Neural progenitor cell (in vitro differentiated cells): Measurements from ENCODE around the gene C22orf31. TPM values are rescaled to one million over a fixed set of nuclear protein-coding genes. Genes with fewer than 3 reads are reported as not detected.

Source experiments
- DNase-seq: peaks from one replicate; pipeline ENCODE4 v3.0.0-alpha.2; 2016; ENCODE audit warnings: low spot score
- H2AFZ ChIP-seq: fragments of 200-600 bp; sonication (generic); replicated peaks from 2 replicates; pipeline ENCODE4 v1.6.1; 2016; ENCODE audit warnings: antibody characterized with exemption
- H3F3A ChIP-seq: fragments of 200-600 bp; sonication (generic); 2 replicates; pipeline ENCODE4 v1.6.1; 2016; ENCODE audit warnings: antibody characterized with exemption, low read depth
- H3K27ac ChIP-seq: fragments of 200-600 bp; sonication (generic); 2 replicates; pipeline ENCODE4 v1.5.1; 2016; ENCODE audit warnings: mild to moderate bottlenecking
- H3K27me3 ChIP-seq: fragments of 200-600 bp; sonication (generic); 2 replicates; pipeline ENCODE4 v1.6.1; 2016; ENCODE audit warnings: mild to moderate bottlenecking, moderate library complexity
- H3K36me3 ChIP-seq: fragments of 200-600 bp; sonication (generic); 2 replicates; pipeline ENCODE4 v1.5.1; 2016
- H3K4me1 ChIP-seq: fragments of 200-600 bp; sonication (generic); 2 replicates; pipeline ENCODE4 v1.6.1; 2016; ENCODE audit warnings: mixed run types
- H3K4me2 ChIP-seq: fragments of 200-600 bp; sonication (generic); 2 replicates; pipeline ENCODE4 v1.6.1; 2016
- H3K4me3 ChIP-seq: fragments of 200-600 bp; sonication (generic); 2 replicates; pipeline ENCODE4 v1.5.1; 2016
- H3K79me2 ChIP-seq: fragments of 200-600 bp; sonication (generic); 2 replicates; pipeline ENCODE4 v1.6.1; 2016; ENCODE audit warnings: low read depth
- H3K9ac ChIP-seq: fragments of 200-600 bp; sonication (generic); 2 replicates; pipeline ENCODE4 v1.6.1; 2016
- H3K9me3 ChIP-seq: fragments of 200-600 bp; sonication (generic); 2 replicates; pipeline ENCODE4 v1.5.1; 2016; ENCODE audit warnings: low read depth
- H4K20me1 ChIP-seq: fragments of 200-600 bp; sonication (generic); 2 replicates; pipeline ENCODE4 v1.6.1; 2016; ENCODE audit warnings: low read depth
- H3K27ac Mint-ChIP-seq: 3 replicates; pipeline ENCODE4 v1.8.0; 2021; ENCODE audit warnings: mixed read lengths
- H3K27me3 Mint-ChIP-seq: 2 replicates; pipeline ENCODE4 v1.8.0; 2022; ENCODE audit warnings: low read depth, mild to moderate bottlenecking, inconsistent platforms, moderate library complexity, mixed read lengths; ENCODE audit not compliant: insufficient read depth
- H3K36me3 Mint-ChIP-seq: 3 replicates; pipeline ENCODE4 v1.8.0; 2021; ENCODE audit warnings: mixed read lengths
- H3K4me1 Mint-ChIP-seq: 3 replicates; pipeline ENCODE4 v1.8.0; 2021; ENCODE audit warnings: mixed read lengths
- H3K4me3 Mint-ChIP-seq: 3 replicates; pipeline ENCODE4 v1.8.0; 2021; ENCODE audit warnings: mild to moderate bottlenecking, moderate library complexity, mixed read lengths
- H3K9me3 Mint-ChIP-seq: 3 replicates; pipeline ENCODE4 v1.8.0; 2020; ENCODE audit warnings: mixed read lengths
- EZH2 ChIP-seq: fragments of 200-600 bp; sonication (generic); IDR thresholded peaks from 2 replicates; pipeline ENCODE4 v1.6.1; 2017; ENCODE audit warnings: antibody characterized with exemption, mild to moderate bottlenecking, moderate library complexity
- EZH2phosphoT487 ChIP-seq: fragments of 200-600 bp; sonication (generic); IDR thresholded peaks from 2 replicates; pipeline ENCODE4 v1.6.1; 2017; ENCODE audit warnings: antibody characterized with exemption
- total RNA-seq: library from RNA; depleted of rRNA; stranded (reverse); fragments of >200 nt; gene quantifications from 2 replicates; pipeline ENCODE4 v1.2.3, GENCODE V29; 2015; ENCODE audit warnings: low replicate concordance
- TF ChIP-seq, protein P1 (sequence below): fragments of 200-600 bp; sonication (generic); IDR thresholded peaks from 2 replicates; pipeline ENCODE4 v1.5.1; 2017; ENCODE audit warnings: antibody characterized with exemption, mild to moderate bottlenecking

Gene C22orf31
- total RNA-seq, 1 donor from 2014 or later = not detected

DNA sequence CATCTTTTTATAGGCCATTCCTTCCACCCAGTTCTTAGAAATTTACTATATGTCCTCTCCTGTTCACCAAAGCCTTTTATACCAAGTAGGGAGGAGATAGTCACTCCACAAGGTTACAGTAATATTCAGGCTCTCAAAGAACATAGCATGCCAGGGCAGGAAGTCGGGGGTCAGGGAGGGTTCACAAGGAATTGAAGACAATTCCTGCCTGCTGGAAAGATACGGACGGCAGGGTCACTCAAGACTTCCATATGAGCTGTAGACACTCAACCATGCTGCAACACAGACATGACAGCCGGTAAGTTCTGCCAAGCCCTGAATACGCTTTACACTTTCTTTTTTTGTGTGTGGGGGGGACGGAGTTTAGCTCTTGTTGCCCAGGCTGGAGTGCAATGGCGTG is 700 bp downstream of the C22orf31 start:
- no peak overlapping the region for H3K9ac ChIP-seq
- Mint-ChIP-seq H3K9me3 (no peaks in the 10 kb centered on the region), H3K4me3 (no peak overlapping the region), H3K27me3 (peaks cover 14% of the 10 kb centered on the region), H3K36me3 (peaks cover 5% of the 10 kb centered on the region), H3K4me1 (peaks cover 43% of the 10 kb centered on the region), H3K27ac (peak overlapping the region; percentile 29)
- H4K20me1 ChIP-seq = no peaks in the 10 kb centered on the region
- H2AFZ ChIP-seq = no peak overlapping the region
- H3K27ac ChIP-seq = no peak overlapping the region
- peaks cover 6% of the 10 kb centered on the region for H3K4me1 ChIP-seq
- DNase-seq = no peak
- H3K36me3 ChIP-seq = no peaks in the 10 kb centered on the region
- H3K27me3 ChIP-seq = no peaks in the 10 kb centered on the region
- H3F3A ChIP-seq = peaks cover 4% of the 10 kb centered on the region
- no peaks in the 10 kb centered on the region for H3K9me3 ChIP-seq
- no peak overlapping the region for H3K4me2 ChIP-seq
- H3K79me2 ChIP-seq = no peaks in the 10 kb centered on the region
- H3K4me3 ChIP-seq = no peak overlapping the region
- TF ChIP-seq EZH2phosphoT487 (no peak), EZH2 (no peak)
- TF ChIP-seq, protein P1, sequence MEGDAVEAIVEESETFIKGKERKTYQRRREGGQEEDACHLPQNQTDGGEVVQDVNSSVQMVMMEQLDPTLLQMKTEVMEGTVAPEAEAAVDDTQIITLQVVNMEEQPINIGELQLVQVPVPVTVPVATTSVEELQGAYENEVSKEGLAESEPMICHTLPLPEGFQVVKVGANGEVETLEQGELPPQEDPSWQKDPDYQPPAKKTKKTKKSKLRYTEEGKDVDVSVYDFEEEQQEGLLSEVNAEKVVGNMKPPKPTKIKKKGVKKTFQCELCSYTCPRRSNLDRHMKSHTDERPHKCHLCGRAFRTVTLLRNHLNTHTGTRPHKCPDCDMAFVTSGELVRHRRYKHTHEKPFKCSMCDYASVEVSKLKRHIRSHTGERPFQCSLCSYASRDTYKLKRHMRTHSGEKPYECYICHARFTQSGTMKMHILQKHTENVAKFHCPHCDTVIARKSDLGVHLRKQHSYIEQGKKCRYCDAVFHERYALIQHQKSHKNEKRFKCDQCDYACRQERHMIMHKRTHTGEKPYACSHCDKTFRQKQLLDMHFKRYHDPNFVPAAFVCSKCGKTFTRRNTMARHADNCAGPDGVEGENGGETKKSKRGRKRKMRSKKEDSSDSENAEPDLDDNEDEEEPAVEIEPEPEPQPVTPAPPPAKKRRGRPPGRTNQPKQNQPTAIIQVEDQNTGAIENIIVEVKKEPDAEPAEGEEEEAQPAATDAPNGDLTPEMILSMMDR = no peak

DNA sequence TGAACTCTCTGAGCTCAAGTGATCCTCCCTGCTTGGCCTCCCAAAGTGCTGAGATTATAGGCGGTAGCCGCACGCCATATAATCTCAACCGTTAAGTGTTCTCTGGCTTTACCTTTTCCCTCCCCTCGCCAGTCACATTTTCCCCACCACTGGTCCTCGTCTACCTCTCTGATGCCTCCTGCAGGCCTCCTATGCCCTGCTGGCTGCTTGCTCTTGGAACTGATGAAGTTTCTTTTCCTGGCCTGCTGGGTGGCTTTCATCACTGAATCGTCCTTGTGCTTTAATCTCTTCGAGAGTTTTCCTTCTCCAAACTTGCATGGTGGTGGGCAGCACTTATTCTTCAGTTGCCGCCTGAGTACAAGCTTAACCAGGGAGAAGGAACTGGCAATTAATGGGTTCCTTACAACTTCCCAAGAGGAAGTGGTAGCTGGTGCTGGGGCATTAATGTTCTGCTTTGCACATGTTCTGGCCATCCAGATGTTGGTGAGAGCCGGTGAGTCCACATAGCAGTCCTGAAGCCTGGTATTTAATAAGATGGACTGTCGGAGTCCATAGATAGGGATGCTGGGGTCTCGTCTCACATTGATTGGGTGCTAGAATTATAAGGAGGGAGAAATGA is 1.3 kb downstream of the C22orf31 start:
- H3K27me3 Mint-ChIP-seq = peaks cover 14% of the 10 kb centered on the region
- no peaks in the 10 kb centered on the region for H3K9me3 ChIP-seq
- TF ChIP-seq, protein P1 = peak; percentile 14
- no peak for TF ChIP-seq EZH2phosphoT487

DNA sequence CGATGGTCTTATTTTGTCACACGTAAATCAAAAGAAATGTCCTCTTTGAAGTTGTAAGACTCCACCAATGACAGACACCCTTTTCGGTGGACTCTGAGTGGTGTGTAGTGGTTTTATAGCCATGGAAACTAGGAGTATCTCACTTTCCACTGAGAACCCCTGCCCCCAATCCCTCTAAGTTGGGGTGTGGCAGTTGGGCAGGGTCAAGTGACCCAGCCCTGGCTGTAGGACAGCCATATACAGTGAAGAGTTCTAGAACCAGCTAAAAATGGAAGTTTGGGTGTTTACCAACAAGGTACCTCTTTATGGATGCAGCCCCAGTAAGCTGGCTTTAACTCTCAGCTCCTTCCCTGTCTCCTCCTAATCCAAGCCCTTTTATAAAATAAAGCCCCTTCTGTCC is 5.2 kb downstream of the C22orf31 start:
- H3K4me1 Mint-ChIP-seq = peaks cover 64% of the 10 kb centered on the region
- no peaks in the 10 kb centered on the region for H3K9me3 ChIP-seq
- H3F3A ChIP-seq = peaks cover 9% of the 10 kb centered on the region
- no peak overlapping the region for H3K9ac ChIP-seq
- H3K27ac ChIP-seq = no peak overlapping the region
- peak overlapping the region; percentile 40 for H3K27ac Mint-ChIP-seq
- H3K27me3 ChIP-seq = no peaks in the 10 kb centered on the region
- peaks cover 21% of the 10 kb centered on the region for H3K36me3 Mint-ChIP-seq
- no peak overlapping the region for H2AFZ ChIP-seq
- H4K20me1 ChIP-seq = peaks cover 20% of the 10 kb centered on the region
- peaks cover 21% of the 10 kb centered on the region for H3K4me1 ChIP-seq
- no peak overlapping the region for H3K4me2 ChIP-seq
- TF ChIP-seq, protein P1 = no peak
- no peak for TF ChIP-seq EZH2phosphoT487
- no peak for TF ChIP-seq EZH2
- no peaks in the 10 kb centered on the region for H3K36me3 ChIP-seq
- no peaks in the 10 kb centered on the region for H3K9me3 Mint-ChIP-seq
- DNase-seq = no peak
- no peak overlapping the region for H3K4me3 Mint-ChIP-seq
- peaks cover 5% of the 10 kb centered on the region for H3K27me3 Mint-ChIP-seq
- H3K4me3 ChIP-seq = no peak overlapping the region
- no peaks in the 10 kb centered on the region for H3K79me2 ChIP-seq

More for the DNA sequence above, 1.3 kb downstream of the C22orf31 start:
- Histone ChIP-seq H3K27me3 (no peaks in the 10 kb centered on the region), H3K79me2 (no peaks in the 10 kb centered on the region), H4K20me1 (peaks cover 5% of the 10 kb centered on the region), H3K4me1 (peaks cover 12% of the 10 kb centered on the region), H3F3A (peaks cover 4% of the 10 kb centered on the region), H3K4me2 (no peak overlapping the region), H3K36me3 (no peaks in the 10 kb centered on the region), H3K27ac (no peak overlapping the region), H3K9ac (no peak overlapping the region), H3K4me3 (no peak overlapping the region), H2AFZ (no peak overlapping the region)
- H3K27ac Mint-ChIP-seq = peak overlapping the region; percentile 14
- H3K36me3 Mint-ChIP-seq = peaks cover 8% of the 10 kb centered on the region
- DNase-seq = no peak
- H3K4me3 Mint-ChIP-seq = no peak overlapping the region
- no peaks in the 10 kb centered on the region for H3K9me3 Mint-ChIP-seq
- peaks cover 48% of the 10 kb centered on the region for H3K4me1 Mint-ChIP-seq
